ENCODE results near the gene OCA2.
"Not testable (repeated sequence)": the region's sequence is repeated elsewhere in the genome, so short reads cannot be mapped to it uniquely, and the experiment has no call there.

DNA sequence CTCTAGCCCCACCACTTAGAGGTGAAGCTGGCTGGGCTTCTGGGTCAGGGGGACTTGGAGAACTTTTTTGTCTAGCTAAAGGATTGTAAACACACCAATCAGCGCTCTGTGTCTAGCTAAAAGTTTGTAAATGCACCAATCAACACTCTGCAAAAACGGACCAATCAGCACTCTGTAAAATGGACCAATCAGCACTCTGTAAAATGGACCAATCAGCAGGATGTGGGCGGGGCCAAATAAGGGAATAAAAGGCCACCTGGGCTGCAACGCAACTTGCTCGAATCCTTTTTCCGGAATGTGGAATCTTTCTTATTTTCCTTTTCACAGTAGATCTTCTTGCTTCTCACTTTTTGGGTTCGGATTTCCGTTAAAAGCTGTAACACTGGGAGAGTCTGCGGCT lies 385.3 kb downstream of the OCA2 start:
- TF ChIP-seq, protein P1, sequence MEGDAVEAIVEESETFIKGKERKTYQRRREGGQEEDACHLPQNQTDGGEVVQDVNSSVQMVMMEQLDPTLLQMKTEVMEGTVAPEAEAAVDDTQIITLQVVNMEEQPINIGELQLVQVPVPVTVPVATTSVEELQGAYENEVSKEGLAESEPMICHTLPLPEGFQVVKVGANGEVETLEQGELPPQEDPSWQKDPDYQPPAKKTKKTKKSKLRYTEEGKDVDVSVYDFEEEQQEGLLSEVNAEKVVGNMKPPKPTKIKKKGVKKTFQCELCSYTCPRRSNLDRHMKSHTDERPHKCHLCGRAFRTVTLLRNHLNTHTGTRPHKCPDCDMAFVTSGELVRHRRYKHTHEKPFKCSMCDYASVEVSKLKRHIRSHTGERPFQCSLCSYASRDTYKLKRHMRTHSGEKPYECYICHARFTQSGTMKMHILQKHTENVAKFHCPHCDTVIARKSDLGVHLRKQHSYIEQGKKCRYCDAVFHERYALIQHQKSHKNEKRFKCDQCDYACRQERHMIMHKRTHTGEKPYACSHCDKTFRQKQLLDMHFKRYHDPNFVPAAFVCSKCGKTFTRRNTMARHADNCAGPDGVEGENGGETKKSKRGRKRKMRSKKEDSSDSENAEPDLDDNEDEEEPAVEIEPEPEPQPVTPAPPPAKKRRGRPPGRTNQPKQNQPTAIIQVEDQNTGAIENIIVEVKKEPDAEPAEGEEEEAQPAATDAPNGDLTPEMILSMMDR (optimal IDR thresholded peaks at IDR 0.05 in 1 of 3, IDR thresholded peaks at IDR 0.05 in 1 of 3, conservative IDR thresholded peaks at IDR 0.05 in 1 of 3; ENCODE audit: extremely low read depth in 1 of 3, insufficient read depth in 2 of 3, low read length in 3 of 3): not testable (repeated sequence)
- not testable (repeated sequence) for TF ChIP-seq EZH2 (IDR thresholded peaks at IDR 0.05; ENCODE audit: low read length)
